Superior temporal gyrus (tissue), 1 donor: ENCODE data around the gene TMEM168.
"Not testable (repeated sequence)": the region's sequence is repeated elsewhere in the genome, so short reads cannot be mapped to it uniquely, and the experiment has no call there.

Source experiments
- DNase-seq: peaks from one replicate; pipeline ENCODE4 v3.0.0-alpha.2; 2016; ENCODE audit errors: extremely low spot score

TMEM168 gene

GRCh38 chr7:112789817-112790585, at the start of gene TMEM168:
Gene TMEM168 (minus strand): TSS chr7:112790393. CDS start chr7:112784825, 5,568 bp downstream.
- DNase-seq, result peak; percentile 68

GRCh38 chr7:112835928-112836327, 45.7 kb upstream of the TMEM168 start:
- not testable (repeated sequence) for DNase-seq

GRCh38 chr7:112833082-112833481, 42.9 kb upstream of the TMEM168 start:
- no peak for DNase-seq

GRCh38 chr7:112830769-112831168, 40.6 kb upstream of the TMEM168 start:
- DNase-seq, result no peak

GRCh38 chr7:112828696-112829095, 38.5 kb upstream of the TMEM168 start:
- no peak for DNase-seq

GRCh38 chr7:112821345-112821744, 31.2 kb upstream of the TMEM168 start:
- no peak for DNase-seq

- DNase-seq, result no peak
Observed at GRCh38 chr7:112819536-112819935, 29.3 kb upstream of the TMEM168 start.

- no peak for DNase-seq
Observed at GRCh38 chr7:112806156-112806555, 16.0 kb upstream of the TMEM168 start.

- no peak for DNase-seq
Observed at GRCh38 chr7:112802406-112802805, 12.2 kb upstream of the TMEM168 start.

GRCh38 chr7:112800486-112800885, 10.3 kb upstream of the TMEM168 start:
- DNase-seq, result no peak

- DNase-seq, result no peak
Observed at GRCh38 chr7:112799448-112800120, 9.4 kb upstream of the TMEM168 start.

- no peak for DNase-seq
Observed at GRCh38 chr7:112798274-112799159, 8.3 kb upstream of the TMEM168 start.

- DNase-seq, result not testable (repeated sequence)
Observed at GRCh38 chr7:112796552-112796951, 6.4 kb upstream of the TMEM168 start.

- no peak for DNase-seq
Observed at GRCh38 chr7:112792441-112792840, 2.2 kb upstream of the TMEM168 start.

- no peak for DNase-seq
Observed at GRCh38 chr7:112791465-112792168, 1.4 kb upstream of the TMEM168 start.

GRCh38 chr7:112790586-112791003, 402 bp upstream of the TMEM168 start:
- peak; percentile 41 for DNase-seq

GRCh38 chr7:112789453-112789816, 758 bp downstream of the TMEM168 start:
- peak; percentile 22 for DNase-seq

- DNase-seq, result no peak
Observed at GRCh38 chr7:112788778-112789343, 1.3 kb downstream of the TMEM168 start.

- DNase-seq, result no peak
Observed at GRCh38 chr7:112784603-112785002, 5.6 kb downstream of the TMEM168 start.

- DNase-seq, result no peak
Observed at GRCh38 chr7:112782498-112782897, 7.7 kb downstream of the TMEM168 start.

GRCh38 chr7:112781558-112781957, 8.6 kb downstream of the TMEM168 start:
- no peak for DNase-seq
